Activated CD4-positive, alpha-beta T cell treated with anti-CD3 and anti-CD28 coated beads for 24 hours (primary cell): ENCODE data around the gene DNAJB9.

Experiments
- DNase-seq, 2 donors: peaks; one replicate each; pipeline ENCODE4 v3.0.0-alpha.2; 2020; ENCODE audit warnings: low read depth in 2 of 2

DNAJB9 gene

DNA sequence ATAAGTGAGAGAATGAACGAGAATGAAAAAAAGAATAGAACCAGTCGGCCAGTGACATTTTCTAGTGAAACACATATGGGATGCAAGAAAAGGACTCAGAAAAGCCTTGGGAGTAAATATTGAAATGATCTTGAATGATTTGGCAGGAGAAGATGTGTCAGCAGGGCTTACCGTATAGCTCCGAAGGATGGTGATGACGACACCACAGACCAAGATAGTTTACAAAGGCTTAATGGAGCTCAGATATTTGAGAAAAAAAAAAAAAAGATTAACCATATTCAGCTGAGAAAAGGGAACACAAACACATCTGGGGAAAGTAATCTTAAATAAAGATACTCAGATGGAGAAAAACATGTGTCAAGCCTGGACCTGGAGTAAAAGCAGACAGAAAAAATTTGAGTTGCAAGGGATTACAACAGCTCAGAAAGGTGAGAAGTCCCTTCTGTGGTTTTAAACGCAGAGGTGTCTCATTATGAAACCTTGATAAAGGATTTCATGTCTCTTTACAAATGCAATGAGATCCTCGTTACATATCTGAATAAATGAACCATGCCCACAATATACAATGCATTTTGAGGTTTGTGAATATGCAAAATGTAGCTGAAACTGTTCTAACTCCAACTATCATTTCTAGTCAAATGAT is 36.0 kb downstream of the DNAJB9 start:
- DNase-seq = no peak

- no peak for DNase-seq
Observed at GRCh38 chr7:108609643-108610042, 40.0 kb downstream of the DNAJB9 start.

DNA sequence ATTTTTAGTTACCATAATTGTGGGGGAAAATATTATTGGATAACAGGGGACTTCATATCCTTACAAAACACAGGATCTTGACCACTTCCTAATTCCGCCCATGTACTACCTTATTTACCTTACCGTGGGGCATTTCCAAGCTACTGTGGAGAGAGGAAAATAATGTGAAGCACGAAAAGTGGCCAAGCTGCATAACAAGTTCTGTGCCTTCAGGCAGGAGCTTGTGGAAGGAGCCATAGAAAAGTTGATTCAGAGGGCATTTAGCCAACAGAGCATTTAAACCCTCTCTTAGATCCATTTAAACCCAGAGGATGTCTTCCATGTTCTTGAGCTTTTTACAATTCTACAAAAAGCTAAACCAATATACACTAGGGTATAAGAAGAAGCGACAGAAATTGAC is 41.6 kb downstream of the DNAJB9 start:
- DNase-seq = no peak

GRCh38 chr7:108613147-108613948 is 43.7 kb downstream of the DNAJB9 start:
- DNase-seq = no peak

DNA sequence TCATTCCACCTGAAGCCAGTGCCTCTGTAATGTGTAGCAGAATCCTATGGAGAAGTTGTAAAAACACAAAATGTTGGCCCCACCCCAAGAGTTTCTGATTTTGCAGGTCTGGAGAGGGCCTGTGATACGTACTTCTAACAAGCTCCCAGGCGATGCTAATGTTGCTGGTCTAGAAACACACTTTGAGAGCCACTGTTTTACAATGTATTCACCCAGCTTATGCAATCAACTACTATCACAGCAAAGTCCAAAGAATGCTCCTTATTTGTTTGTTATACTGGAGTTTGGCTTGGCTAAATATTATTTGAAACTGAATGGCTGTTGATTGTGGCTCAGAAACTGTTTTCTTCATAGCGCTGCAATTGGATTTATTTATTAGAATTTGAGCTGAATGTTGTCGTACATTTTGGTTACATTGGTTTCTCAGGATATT is 44.3 kb downstream of the DNAJB9 start:
- DNase-seq = no peak

DNA sequence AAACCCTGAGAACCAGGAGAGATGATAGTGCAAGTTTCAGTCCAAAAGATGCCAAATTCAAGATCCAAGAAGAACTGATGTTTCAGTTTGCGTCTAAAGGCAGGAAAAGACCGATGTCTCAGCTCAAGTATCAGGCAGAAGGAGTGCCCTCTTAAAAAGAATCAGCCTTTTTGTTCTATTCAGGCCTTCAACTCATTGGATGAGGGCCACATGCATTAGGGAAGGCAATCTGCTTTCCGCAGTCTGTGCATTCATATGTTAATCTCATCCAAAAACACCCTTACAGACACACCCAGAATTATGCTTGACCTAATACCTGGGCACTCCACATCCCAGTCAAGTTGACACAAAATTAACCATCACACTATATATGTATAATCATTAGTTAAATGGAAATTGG is 45.2 kb downstream of the DNAJB9 start:
- DNase-seq = no peak

DNA sequence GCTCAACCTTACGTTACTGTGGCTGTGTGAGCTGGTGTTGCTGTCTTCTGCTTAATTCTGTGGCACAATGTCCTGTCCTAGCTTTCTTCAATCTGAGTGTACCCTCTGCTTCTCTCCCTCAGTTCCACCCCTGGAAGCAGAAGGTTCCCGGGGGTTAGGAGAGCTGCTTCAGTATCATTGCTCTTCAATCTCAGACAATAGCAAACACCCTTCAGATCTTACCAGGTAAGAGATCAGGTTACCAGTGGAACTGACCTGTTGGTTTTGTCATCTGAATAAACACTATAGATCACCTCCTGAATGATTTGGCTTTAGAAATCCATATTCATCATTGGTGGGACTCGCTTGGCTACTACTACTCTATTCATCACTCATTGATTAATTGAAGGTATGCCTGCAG is 48.4 kb downstream of the DNAJB9 start:
- no peak for DNase-seq

GRCh38 chr7:108623220-108623619 is 53.5 kb downstream of the DNAJB9 start:
- DNase-seq = no peak
